PC-3 (cell line): ENCODE measurements around the gene DNTT. TPM values are rescaled to one million over a fixed set of nuclear protein-coding genes. Genes with fewer than 3 reads are reported as not detected.

Source experiments
- ATAC-seq: fragments of 200-7000 bp; cut with Tn5 transposase; 2 replicates; pipeline ENCODE4 v1.9.1; 2020; ENCODE audit warnings: mild to moderate bottlenecking, moderate library complexity
- BruUV-seq: library from RNA; stranded (reverse); fragments of 400-500 nt; replicated peaks from 2 replicates; lab custom pipeline; 2021; lab: Mats Ljungman, UMichigan
- CTCF ChIA-PET: fragments of 300-600 bp; sonication (Branson Sonifier 250); formaldehyde crosslinking; loops from one replicate; lab custom pipeline; 2022; ENCODE audit warnings: antibody characterized with exemption; lab: Charles Lee
- POLR2A ChIA-PET: fragments of 300-600 bp; sonication (Branson Sonifier 250); formaldehyde crosslinking; loops from one replicate; lab custom pipeline; 2022; ENCODE audit warnings: antibody characterized with exemption; ENCODE audit not compliant: unreplicated experiment; lab: Charles Lee
- DNase-seq: peaks from one replicate; pipeline ENCODE4 v3.0.0-alpha.2; 2015
- H2AFZ ChIP-seq: fragments of 300-600 bp; sonication (generic); 2 replicates; pipeline ENCODE4 v1.6.0; 2016; ENCODE audit warnings: antibody characterized with exemption, low read length
- H3F3A ChIP-seq: fragments of 300-600 bp; sonication (generic); one replicate; pipeline ENCODE4 v1.6.0; 2017; ENCODE audit warnings: antibody characterized with exemption, low read length, control low read depth, mild to moderate bottlenecking; ENCODE audit not compliant: unreplicated experiment
- H3K27ac ChIP-seq: fragments of 300-600 bp; sonication (generic); 2 replicates; pipeline ENCODE4 v1.5.1; 2016; ENCODE audit warnings: mild to moderate bottlenecking, low read length
- H3K27me3 ChIP-seq: fragments of 300-600 bp; sonication (generic); 2 replicates; pipeline ENCODE4 v1.6.1; 2016; ENCODE audit warnings: low read length, mixed read lengths
- H3K36me3 ChIP-seq: fragments of 300-600 bp; sonication (generic); 2 replicates; pipeline ENCODE4 v1.6.1; 2016; ENCODE audit warnings: low read depth, mixed run types, low read length, mixed read lengths
- H3K4me1 ChIP-seq: fragments of 300-600 bp; sonication (generic); 2 replicates; pipeline ENCODE4 v1.5.1; 2016; ENCODE audit warnings: low read length; ENCODE audit not compliant: insufficient read depth
- H3K4me2 ChIP-seq: fragments of 300-600 bp; sonication (generic); 2 replicates; pipeline ENCODE4 v1.6.0; 2016; ENCODE audit warnings: low read length
- H3K4me3 ChIP-seq: fragments of 300-600 bp; sonication (generic); 2 replicates; pipeline ENCODE4 v1.5.1; 2016; ENCODE audit warnings: mild to moderate bottlenecking, low read length, mixed read lengths
- H3K79me2 ChIP-seq: fragments of 300-600 bp; sonication (generic); 2 replicates; pipeline ENCODE4 v1.6.1; 2017; ENCODE audit warnings: low read length, mixed read lengths
- H3K9ac ChIP-seq: fragments of 300-600 bp; sonication (generic); 2 replicates; pipeline ENCODE4 v1.6.0; 2016; ENCODE audit warnings: mild to moderate bottlenecking, low read length
- H3K9me2 ChIP-seq: fragments of 300-600 bp; sonication (generic); replicated peaks from 2 replicates; pipeline ENCODE4 v1.6.1; 2016; ENCODE audit warnings: mixed run types, low read length, mixed read lengths
- H3K9me3 ChIP-seq: fragments of 300-600 bp; sonication (generic); 2 replicates; pipeline ENCODE4 v1.6.1; 2016; ENCODE audit warnings: low read length, mixed read lengths
- H4K20me1 ChIP-seq: fragments of 300-600 bp; sonication (generic); 2 replicates; pipeline ENCODE4 v1.6.1; 2016; ENCODE audit warnings: low read length, mixed read lengths
- CTCF ChIP-seq: fragments of 300-600 bp; sonication (generic); conservative IDR thresholded peaks from 2 replicates; pipeline ENCODE4 v1.5.1; 2017; ENCODE audit warnings: antibody characterized with exemption, low read depth, mild to moderate bottlenecking, low read length
- EZH2 ChIP-seq: fragments of 300-600 bp; sonication (generic); IDR thresholded peaks from one replicate; pipeline ENCODE4 v1.6.1; 2017; ENCODE audit warnings: antibody characterized with exemption, mild to moderate bottlenecking, low read length; ENCODE audit not compliant: unreplicated experiment
- EZH2phosphoT487 ChIP-seq: fragments of 300-600 bp; sonication (generic); IDR thresholded peaks from 2 replicates; pipeline ENCODE4 v1.6.1; 2018; ENCODE audit warnings: mild to moderate bottlenecking, antibody characterized with exemption, low read length, borderline replicate concordance
- intact Hi-C: fragments of 100-400 bp; cut with micrococcal nuclease; formaldehyde crosslinking; loops from 2 replicates; pipeline ENCODE4 v1.9.0; 2023
- total RNA-seq: library from RNA; depleted of rRNA; stranded (reverse); fragments of >200 nt; gene quantifications from 2 replicates; pipeline ENCODE4 v1.2.3, GENCODE V29; 2014

The DNTT gene
- total RNA-seq, 1 experiment from 2014 or later, result not detected

- Histone ChIP-seq H3K4me1 (no peaks in the 10 kb centered on the region), H3K4me3 (no peak overlapping the region), H3K27me3 (peaks cover 36% of the 10 kb centered on the region), H3K9me2 (no peaks in the 10 kb centered on the region), H3K4me2 (no peak overlapping the region), H3K9ac (no peak overlapping the region), H2AFZ (no peak overlapping the region), H3K9me3 (no peaks in the 10 kb centered on the region), H3K36me3 (no peaks in the 10 kb centered on the region), H3K79me2 (no peaks in the 10 kb centered on the region), H4K20me1 (no peaks in the 10 kb centered on the region), H3K27ac (no peak overlapping the region), H3F3A (no peaks in the 10 kb centered on the region)
- ATAC-seq (peak; percentile 72), DNase-seq (peak; percentile 55)
- BruUV-seq, result no TSS peak
- ChIA-PET POLR2A (no interaction called here), CTCF (interaction anchor here (0.5 to 0.6 kb wide), 2 partner anchors 31 to 105 kb away, joined by 3 to 4 read pairs; no protein-coding TSS in a partner anchor)
- peak; percentile 74 for TF ChIP-seq CTCF
- TF ChIP-seq EZH2phosphoT487, result no peak
- no peak for TF ChIP-seq EZH2
- intact Hi-C loops, result no loop called here
Measured at GRCh38 chr10:96334616-96335526, 30.6 kb downstream of the DNTT start.

GRCh38 chr10:96337106-96337505 is 32.9 kb downstream of the DNTT start:
- Histone ChIP-seq H3K36me3 (no peaks in the 10 kb centered on the region; the same call in 1 of the 2 replicates), H3K4me3 (no peak overlapping the region), H3K27ac (no peak overlapping the region), H3K9ac (no peak overlapping the region), H4K20me1 (no peaks in the 10 kb centered on the region), H3K4me2 (no peak overlapping the region), H3F3A (no peaks in the 10 kb centered on the region), H3K9me3 (no peaks in the 10 kb centered on the region), H3K9me2 (no peaks in the 10 kb centered on the region), H3K4me1 (no peaks in the 10 kb centered on the region), H3K79me2 (no peaks in the 10 kb centered on the region), H2AFZ (no peak overlapping the region), H3K27me3 (peaks cover 21% of the 10 kb centered on the region)
- TF ChIP-seq EZH2phosphoT487 (no peak), EZH2 (no peak), CTCF (no peak)
- no TSS peak for BruUV-seq
- ChIA-PET CTCF (interaction anchor here (0.6 kb wide), 1 partner anchor 8 kb away, joined by 3 read pairs; no protein-coding TSS in a partner anchor), POLR2A (no interaction called here)
- intact Hi-C loops, result no loop called here
- ATAC-seq, result no peak
- DNase-seq, result no peak
